ENCODE results near the gene RBSN.
A peak's percentile ranks its signal among the peaks of the same experiment; 100 is the strongest.
"Not testable (repeated sequence)": the region's sequence is repeated elsewhere in the genome, so short reads cannot be mapped to it uniquely, and the experiment has no call there.

RBSN gene

GRCh38 chr3:15098503-15099363, at the start of gene RBSN:
Gene RBSN (minus strand): TSS chr3:15099148. CDS start chr3:15096120, 3,028 bp downstream.
- peak; percentile 87 for DNase-seq

- DNase-seq: no peak
Measured at GRCh38 chr3:15148614-15149013, 49.7 kb upstream of the RBSN start.

- not testable (repeated sequence) for DNase-seq
Measured at GRCh38 chr3:15136885-15137284, 37.9 kb upstream of the RBSN start.

GRCh38 chr3:15134968-15135367, 36.0 kb upstream of the RBSN start:
- not testable (repeated sequence) for DNase-seq

GRCh38 chr3:15128403-15128802, 29.5 kb upstream of the RBSN start:
- not testable (repeated sequence) for DNase-seq

- not testable (repeated sequence) for DNase-seq
Measured at GRCh38 chr3:15126975-15127374, 28.0 kb upstream of the RBSN start.

GRCh38 chr3:15122398-15122797, 23.4 kb upstream of the RBSN start:
- no peak for DNase-seq

- no peak for DNase-seq
Measured at GRCh38 chr3:15121936-15122335, 23.0 kb upstream of the RBSN start.

- DNase-seq: no peak
Measured at GRCh38 chr3:15120986-15121385, 22.0 kb upstream of the RBSN start.

GRCh38 chr3:15117011-15117410, 18.1 kb upstream of the RBSN start:
- DNase-seq: no peak

- DNase-seq: no peak
Measured at GRCh38 chr3:15116032-15116669, 17.2 kb upstream of the RBSN start.

GRCh38 chr3:15114466-15115358, 15.8 kb upstream of the RBSN start:
- DNase-seq: no peak

- DNase-seq: no peak
Measured at GRCh38 chr3:15113884-15114283, 14.9 kb upstream of the RBSN start.

- no peak for DNase-seq
Measured at GRCh38 chr3:15113471-15113870, 14.5 kb upstream of the RBSN start.

- DNase-seq: no peak
Measured at GRCh38 chr3:15112011-15112410, 13.1 kb upstream of the RBSN start.

- no peak for DNase-seq
Measured at GRCh38 chr3:15110206-15110605, 11.3 kb upstream of the RBSN start.

GRCh38 chr3:15108869-15109268, 9.9 kb upstream of the RBSN start:
- no peak for DNase-seq

GRCh38 chr3:15108082-15108545, 9.2 kb upstream of the RBSN start:
- peak; percentile 30 for DNase-seq

- no peak for DNase-seq
Measured at GRCh38 chr3:15107075-15107947, 8.4 kb upstream of the RBSN start.

GRCh38 chr3:15102836-15103235, 3.9 kb upstream of the RBSN start:
- no peak for DNase-seq

- no peak for DNase-seq
Measured at GRCh38 chr3:15102256-15102655, 3.3 kb upstream of the RBSN start.

All from NCI-H2171 (cell line).